Activated CD8-positive, alpha-beta memory T cell treated with anti-CD3 and anti-CD28 coated beads, Interleukin-2, amount 50 U/mL, for 24 hours (primary cell): ENCODE measurements around the gene ENDOV.

ENCODE experiments used
- DNase-seq: peaks from one replicate; pipeline ENCODE4 v3.0.0-alpha.2; 2020; ENCODE audit errors: extremely low read depth

ENDOV gene

DNA sequence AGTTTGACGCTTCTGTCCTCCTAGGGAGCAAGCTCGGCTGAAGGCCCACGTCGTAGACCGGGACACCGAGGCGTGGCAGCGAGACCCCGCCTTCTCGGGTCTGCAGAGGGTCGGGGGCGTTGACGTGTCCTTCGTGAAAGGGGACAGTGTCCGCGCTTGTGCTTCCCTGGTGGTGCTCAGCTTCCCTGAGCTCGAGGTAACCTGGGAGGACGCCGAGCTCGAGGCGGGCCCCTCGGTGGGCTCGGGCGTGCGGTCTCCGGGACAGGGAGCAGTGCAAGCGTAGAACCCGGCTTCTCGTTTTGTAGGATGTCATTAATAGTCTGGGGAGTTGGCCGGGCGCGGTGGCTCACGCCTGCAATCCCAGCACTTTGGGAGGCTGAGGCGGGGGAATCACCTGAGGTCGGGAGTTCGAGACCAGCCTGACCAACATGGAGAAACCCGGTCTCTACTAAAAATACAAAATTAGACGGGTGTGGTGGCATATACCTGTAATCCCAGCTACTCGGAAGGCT is 715 bp downstream of the ENDOV start:
- no peak for DNase-seq

DNA sequence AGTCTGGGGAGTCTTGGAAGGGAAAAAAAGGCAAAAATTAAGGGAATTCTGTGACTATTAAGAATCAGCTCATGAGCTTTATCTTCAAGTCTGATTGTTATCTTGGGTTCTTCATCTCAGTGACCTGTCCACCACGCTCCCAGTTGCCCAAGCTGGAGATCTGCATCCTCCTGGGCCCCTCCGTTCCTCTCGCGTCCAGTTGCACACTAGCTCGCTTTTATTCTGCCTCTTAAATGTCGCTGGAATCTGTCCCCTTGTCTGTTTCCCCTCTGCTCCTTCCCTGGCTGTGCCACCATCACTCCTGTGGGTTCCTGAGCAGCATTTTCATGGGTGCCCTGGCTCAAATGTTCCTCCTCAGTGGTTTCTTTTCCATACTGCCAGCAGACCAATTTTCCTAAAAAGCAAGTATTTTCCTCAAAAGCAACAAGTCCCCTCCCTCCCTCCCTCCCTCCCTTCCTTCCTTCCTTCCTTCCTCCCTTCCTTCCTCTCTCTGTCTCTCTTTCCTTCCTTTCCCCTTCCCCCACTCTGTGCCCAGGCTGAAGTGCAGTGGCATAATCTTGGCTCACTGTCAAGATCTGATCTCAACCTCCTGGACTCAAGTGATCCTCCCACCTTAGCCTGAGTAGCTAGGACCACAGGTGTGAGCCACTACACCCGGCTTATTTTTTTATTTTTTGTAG is 1.4 kb downstream of the ENDOV start:
- no peak for DNase-seq

DNA sequence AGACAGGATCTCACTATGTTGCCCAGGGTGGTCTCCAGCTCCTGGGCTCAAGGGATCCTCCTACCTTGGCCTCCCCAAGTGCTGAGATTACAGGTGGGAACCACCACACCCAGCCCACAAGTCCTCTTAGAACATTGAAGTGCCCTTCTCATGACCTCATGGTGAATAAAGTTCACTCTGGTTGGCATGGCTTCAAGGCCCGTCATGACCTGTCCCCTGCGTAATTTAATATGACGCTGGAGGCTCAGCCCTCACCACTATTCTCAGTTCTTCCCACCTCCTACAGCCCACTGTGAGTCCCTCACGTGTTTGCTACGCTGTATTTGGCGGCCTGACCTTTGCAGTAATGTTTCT is 1.9 kb downstream of the ENDOV start:
- DNase-seq, result no peak

DNA sequence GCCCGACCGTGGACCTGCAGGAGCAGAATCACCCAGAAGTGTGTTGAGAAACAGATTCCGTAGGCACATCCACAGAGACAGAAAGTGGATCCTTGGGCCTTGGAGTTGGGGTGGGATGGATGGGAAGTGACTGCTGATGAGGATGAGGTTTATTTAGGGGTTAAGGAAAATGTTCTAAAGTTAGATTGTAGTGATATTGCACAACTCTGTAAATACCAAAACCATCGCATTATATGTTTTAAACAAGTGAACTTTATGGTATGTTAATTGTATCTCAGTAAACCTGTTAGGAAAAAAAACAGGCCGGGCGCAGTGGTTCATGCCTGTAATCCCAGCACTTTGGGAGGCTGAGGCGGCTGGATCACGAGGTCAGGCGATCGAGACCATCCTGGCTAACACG is 3.6 kb downstream of the ENDOV start:
- DNase-seq, result no peak

DNA sequence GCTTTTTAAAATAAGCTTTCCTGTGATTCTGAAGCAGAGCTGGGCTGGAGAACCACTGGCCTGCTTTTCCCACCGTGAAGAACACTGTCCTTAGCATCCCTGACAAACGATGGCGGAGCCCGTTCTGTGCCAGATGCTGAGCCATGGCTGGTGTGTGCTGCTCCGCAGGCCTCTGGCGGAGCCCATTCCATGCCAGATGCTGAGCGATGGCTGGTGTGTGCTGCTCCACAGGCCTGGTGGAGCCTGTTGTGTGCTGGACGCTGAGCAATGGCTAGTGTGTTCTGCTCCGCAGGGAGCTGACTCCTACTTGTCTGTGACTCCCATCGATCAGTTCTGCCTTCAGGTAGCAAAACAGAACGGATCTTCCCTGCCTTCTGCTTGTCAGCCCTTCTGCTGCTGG is 4.3 kb downstream of the ENDOV start:
- no peak for DNase-seq

DNA sequence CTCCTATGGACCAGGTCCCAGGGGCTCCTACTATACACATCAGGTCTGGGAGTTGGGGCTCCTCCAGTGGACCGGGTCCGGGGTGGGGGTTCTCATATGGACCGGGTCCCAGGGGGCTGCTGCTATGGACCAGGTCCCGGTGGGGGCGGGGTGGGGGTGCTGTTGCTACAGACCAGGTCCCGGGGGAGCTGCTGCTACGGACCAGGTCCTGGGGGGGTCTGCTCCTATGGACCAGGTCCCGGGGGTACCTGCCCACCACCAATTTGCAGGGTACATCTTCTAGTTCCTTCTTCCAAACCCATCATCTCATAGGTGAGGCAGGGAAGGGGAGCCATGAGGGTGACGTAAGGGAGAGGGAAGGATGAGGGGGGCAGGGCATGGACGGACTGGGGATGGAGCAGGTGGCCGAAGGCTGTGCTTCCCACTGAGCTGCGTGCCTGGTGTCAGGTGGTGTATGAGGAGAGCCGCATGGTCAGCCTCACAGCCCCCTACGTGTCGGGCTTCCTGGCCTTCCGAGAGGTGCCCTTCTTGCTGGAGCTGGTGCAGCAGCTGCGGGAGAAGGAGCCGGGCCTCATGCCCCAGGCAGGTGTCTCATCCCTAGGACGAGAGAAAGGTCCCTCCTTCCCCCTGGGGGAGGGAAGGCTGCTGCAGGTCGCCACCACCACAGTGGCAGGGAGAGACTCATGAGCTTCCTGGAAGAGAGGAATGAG is 6.6 kb downstream of the ENDOV start:
- DNase-seq, result no peak

DNA sequence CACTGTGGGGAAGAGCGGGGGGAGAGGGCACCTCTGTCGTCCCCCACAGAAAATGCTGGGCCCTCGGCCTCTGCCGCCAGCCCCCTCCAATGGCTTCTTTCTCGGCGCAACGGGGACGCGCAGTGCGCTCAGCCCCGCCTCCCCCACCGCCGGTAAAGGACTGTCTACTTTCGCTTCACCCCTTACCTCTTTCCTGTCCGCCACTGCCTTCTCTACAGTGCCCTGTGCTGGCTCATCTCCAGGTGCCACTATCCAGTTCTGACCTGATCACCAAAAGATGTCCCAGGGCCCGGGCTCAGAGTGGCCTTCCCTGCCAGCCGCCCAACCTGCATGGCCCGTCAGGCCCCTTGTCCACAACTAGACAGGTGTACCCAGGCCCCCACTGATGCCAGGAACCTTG is 7.3 kb downstream of the ENDOV start:
- DNase-seq, result no peak

DNA sequence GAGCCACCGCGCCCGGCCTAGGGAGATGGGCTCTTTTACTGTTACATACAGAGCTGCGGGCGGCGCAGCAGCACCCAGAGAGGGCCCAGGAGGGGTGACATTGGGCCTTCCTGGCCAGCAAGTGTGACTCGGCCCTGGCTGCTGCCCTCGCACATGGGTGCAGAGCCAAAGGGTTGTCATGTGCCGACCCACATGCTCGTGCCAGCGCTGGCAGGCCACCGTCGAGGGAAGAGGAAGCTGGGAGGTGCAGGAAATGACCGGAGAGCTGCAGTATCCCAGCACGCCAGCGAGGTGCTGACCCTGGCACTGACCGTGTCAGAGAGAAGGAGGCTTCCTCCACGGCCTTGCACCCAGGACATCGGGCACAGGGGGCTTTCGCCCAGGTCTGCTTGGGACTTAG is 8.0 kb downstream of the ENDOV start:
- DNase-seq, result no peak

DNA sequence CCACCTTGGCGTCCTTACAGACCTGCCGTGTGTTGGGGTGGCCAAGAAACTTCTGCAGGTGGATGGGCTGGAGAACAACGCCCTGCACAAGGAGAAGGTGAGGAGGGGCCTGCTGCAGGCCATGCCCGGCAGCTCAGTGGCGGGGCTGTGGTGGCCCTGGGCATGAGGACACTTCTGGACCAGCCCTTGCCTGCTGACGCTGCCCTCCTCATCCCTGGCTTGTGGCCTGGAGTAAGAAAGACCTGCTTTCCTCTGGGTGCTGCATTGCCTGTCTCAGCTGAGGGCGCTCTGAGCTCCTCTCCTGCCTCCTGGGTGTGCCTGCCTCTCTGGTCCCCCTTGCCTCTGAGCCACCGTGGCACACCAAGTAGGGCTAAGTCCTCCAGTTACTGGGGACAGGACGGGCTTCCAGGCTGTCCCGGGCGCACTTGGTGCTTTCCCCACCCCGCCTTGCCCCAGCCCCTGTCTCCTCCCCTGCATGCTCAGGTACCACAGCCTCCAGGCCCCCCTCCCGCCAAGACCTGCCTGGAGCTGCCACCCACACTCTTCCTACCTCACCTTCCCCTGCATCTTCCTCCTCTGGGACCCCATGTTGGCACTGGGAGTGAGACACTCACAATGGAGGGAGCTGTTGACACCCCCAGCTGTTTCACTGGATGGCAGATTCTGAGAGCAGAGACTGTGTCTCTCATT is 8.7 kb downstream of the ENDOV start:
- no peak for DNase-seq

DNA sequence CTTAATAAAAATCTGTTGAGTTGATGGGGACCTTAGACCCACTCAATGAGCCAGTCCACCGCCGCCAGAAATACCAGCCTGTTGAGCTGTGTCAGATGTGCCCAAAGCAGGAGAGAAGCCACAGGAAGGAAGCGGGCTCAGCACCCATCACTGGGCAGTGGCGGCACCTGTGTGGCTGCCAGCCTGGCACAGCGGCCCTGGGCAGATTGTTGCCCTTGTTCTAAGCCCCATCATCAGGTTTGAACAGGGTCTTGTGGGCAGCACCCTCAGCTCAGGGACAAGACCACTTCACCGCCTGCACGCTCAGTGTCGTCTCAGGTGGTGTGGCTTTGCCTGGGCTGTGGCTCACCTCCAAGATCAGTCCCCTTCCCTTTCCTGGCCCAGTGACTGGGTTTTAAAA is 9.3 kb downstream of the ENDOV start:
- no peak for DNase-seq

DNA sequence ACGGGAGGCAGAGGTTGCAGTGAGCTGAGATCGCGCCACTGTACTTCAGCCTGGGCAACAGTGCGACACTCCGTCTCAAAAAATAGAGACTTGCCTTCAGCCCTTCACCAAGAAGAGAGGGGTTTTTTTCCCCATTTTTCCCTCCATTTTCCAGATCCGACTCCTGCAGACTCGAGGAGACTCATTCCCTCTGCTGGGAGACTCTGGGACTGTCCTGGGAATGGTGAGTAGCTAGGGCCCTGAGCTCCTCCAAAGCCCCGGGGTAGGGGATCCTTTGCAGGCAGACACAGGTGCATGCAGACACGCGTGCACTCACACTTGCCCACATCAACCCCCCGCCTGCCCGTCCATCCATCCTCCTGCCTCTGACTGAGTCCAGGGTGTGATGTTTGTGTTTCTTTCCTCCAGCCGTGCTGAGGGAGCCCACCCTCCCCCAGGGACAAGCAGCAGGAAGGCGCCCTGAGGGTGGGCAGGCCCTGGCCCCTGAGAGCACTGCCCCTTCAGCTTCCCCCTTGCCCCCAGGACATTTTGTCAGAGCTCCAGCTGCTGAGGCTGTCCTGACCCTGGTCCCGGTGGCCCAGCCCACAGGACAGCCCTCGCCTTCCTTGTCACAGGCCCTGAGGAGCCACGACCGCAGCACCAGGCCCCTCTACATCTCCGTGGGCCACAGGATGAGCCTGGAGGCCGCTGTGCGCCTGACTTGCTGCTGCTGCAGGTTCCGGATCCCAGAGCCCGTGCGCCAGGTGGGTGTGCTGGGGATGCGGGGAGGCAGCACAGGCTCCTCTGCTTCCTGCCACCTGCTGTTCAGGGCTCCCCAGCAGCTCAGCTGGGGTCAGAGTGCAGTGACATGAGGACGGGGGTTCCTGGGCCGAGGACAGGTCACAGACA is 10.2 kb downstream of the ENDOV start:
- no peak for DNase-seq

DNA sequence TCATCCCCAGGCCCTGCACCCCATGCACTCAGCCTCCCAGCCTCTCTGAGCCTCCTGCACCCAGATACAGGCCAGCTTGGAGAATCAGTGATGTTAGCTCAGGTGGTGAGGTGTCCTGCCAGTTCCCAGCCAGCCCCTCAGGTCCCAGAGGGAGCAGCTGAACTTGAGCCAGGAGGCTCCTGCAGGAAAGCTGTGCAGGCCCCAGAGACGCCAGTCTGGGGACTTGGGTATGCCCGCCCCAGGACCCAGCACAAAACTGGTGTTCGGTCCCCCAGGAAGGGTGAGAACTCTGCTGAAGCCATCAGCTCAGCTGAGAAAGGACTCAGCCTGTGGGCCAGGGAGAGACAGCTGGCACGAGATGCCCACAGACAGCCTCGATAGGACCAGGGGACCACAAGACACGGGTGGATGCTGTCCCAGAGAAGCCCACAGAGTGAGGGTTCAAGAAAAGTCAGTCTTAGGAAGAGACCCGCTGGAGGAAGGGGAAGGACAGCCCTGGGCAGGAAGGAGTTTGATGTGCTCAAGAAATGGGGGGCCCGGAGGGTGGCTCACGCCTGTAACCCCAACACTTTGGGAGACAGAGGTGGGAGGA is 11.0 kb downstream of the ENDOV start:
- DNase-seq, result no peak

DNA sequence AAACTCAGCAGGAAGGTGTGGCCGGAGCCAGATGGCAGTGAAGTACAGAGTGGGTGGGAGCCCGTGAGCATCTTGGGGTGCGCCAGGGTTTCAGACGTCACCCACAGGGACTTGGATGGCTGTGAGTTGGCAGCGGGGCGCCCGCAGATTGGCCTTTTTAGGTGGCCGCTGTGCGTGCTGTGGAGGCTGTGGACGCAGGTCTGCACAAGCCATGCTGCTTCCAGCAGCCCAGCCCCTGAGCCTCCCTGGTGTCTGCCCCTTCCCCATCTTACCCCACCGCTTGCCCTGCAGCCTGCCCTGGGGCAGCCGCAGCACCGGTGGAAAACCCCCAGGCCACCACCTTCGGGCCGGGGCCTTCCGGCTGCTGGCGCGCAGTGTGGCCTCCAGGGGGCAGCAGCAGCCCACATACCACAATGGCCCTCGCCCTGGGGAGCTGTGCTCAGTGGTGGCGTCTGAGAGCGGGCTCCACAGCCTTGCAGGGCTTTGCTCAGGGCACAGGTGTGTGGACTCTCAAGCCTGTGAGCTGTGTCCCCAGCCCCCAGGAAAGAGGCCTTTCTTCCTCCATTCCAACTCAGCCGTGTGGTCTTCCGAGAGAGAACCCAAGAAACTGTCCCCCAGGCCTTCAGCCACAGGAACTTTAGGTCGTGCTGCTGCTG is 11.8 kb downstream of the ENDOV start:
- DNase-seq, result peak; percentile 63

DNA sequence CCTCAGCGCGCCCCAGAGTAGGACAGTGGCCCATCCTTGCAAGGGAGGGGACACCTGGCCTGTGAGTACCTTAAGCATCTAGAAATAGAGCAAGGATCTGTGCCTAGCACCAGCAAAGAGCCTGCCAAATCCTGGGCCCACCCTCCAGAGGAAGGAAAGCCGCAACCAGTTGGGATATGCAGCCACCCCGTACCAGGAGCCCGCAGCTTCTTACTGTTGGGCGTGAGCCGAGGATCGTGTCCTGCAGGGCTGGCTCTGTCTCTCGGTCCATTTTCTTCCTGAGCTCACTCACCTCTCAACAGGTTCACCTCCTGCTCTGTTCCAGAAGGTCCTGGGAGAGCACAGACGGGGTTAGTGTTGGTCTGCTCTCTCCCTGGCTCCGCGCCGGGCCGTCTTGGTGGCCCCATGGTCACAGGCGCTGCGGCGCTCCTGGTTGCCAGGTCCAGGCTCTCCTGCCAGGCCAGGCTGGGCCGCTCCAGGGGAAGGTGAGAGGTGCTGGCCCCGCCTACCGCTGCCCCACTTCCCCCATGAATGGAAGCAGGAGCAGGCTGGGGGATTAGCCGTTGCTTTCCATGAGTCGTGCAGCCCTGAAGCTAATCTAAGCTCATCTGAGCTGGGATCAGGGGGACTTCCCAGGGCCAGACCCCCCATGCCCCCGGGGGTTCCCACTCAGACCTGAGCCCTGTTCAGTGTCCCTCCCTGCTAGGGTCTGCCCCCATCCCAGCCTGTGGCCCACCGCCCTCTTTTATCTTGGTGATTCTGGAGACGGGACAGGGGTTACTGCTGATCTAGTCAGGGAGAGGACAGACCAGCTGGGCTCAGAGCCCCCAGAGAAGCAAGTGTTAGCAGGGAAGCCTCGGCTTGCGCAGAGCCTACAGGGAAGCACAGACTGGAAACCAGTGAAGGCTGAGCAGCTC is 12.7 kb downstream of the ENDOV start:
- DNase-seq, result no peak

DNA sequence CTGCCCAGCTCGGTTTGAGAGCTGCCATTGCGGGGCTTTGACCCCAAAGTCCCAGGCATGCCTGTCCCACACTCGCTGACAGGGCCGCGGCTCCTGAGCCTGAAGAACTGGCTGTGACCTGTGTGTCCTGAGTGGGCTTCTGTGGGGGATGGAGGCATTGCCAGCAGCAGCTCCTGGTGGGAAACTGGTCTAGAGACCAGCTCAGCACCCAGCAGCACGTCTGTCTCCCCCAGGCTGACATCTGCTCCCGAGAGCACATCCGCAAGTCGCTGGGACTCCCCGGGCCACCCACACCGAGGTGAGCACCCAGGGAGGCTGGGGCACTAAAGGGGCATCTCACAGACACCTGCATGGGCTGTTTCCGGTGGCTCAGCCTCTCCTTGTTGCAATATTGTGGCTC is 13.4 kb downstream of the ENDOV start:
- no peak for DNase-seq

DNA sequence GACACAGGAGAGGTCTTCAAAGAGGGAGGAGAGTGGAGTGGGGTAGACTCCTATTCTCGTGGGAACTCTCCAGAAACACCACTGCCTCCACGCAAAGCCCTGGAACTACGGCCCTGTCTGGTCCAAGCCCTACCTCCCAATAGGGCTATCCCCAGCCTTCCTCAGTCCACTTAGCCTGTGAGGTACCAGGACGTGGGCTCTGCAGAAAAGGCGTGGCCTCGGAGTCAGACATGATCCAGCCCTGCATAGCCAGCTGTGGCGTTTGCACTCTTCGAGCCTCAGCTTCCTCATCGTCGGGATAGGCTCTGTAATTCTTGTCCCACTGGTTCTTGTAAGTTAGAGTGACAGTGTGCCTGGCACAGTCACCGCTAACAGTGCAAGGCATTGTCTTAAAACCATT is 13.8 kb downstream of the ENDOV start:
- DNase-seq, result no peak

DNA sequence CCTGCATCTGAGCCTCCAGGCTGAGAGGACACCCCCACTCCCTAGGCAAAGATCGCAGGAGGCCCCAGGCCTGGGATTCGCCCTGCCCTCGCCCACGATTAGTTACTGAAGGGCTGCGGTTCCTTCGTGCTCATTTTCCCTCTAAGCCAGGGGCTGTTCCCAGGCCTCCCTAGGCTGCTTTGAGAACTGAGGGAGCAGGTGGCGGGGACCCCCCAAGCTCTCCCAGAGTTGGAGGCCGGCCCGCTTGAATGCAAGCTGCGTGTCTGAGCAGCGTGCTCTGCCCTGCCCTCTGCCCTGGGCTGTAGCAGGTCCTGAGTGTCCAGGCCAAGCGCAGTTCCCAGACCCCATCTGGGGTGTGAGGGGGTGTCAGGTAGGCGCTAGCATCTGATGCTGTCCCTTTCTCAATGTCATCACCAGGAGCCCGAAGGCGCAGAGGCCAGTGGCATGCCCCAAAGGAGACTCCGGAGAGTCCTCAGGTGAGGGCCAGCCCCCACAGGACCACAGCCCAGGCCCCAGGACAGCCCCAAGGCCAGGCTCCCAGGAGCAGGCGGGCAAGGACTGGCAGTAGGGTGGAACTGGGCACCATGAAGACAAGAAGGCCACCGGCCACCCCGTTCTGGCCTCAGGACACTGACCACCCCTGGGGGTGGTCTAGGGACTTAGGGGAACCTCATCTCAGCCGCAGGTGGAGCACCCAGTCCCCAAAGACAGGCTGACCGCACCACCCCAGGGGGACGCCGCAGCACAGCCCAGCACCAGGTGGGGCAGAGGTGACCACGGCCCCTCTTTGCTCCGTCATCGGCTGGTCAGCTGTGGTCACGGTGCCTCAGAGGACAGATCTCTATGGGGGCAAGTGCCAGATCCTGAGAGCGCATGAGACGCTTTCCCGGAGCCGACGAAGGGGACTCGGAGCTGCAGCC is 14.6 kb downstream of the ENDOV start:
- DNase-seq, result no peak

DNA sequence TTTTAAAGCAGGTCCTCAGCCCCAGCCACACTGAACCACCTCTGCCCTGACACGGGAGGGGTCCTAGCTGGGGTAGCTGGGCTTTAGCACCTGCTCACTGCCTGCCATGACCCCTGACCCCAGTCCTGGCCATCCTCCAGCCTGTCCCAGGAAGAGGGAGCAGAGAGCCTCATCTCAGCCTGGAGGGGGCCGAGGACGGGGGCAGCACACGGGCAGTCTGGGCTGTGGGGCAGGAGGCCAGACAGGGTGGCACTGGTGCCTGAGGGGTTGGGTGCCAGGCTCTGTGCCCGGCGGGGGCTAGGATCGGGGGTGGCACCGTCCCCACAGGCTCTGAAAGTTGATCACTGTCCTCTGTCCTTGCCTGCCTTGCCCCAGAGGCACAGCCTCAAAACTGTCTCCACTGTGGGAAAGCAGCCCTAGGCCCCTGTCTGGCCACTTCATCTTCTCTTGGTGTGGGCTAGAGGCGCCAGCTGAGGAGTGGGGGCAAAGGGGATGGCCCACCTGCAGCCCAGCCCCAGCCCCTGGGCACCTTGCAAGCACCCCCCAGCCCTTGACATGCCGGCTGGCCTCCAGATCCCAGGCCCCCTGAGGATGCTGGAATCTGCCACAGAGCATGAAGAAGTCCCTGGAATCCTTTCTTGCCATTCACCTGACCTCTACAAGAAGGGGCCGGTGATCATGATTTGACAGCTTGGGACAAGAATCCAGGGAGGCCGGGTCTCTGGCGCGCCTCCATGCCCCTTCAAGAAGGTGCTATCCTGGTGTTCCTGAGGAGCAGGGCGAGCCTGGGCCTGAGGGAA is 15.7 kb downstream of the ENDOV start:
- no peak for DNase-seq
